Left lung (tissue), 10 donors: ENCODE data around the gene MAN2C1. TPM values are rescaled to one million over a fixed set of nuclear protein-coding genes. Genes with fewer than 3 reads are reported as not detected.

Experiments used
- ATAC-seq: fragments of 200-7000 bp; cut with Tn5 transposase; one replicate; pipeline ENCODE4 v1.9.1; 2020; ENCODE audit warnings: moderate library complexity
- DNase-seq, 4 donors: peaks; one replicate each; pipeline ENCODE4 v3.0.0-alpha.2; 2013 to 2020
- H3K27ac ChIP-seq, 2 donors: fragments of 200-600 bp; sonication (generic) in 1 of 2; one replicate each; pipeline versions ENCODE4 v1.5.0 to v1.8.0; 2020 to 2021
- H3K27me3 ChIP-seq, 2 donors: fragments of 200-600 bp; sonication (generic) in 1 of 2; one replicate each; pipeline versions ENCODE4 v1.5.0 to v1.8.0; 2020 to 2021
- H3K36me3 ChIP-seq, 2 donors: fragments of 200-600 bp; sonication (generic) in 1 of 2; one replicate each; pipeline versions ENCODE4 v1.5.0 to v1.8.0; 2020 to 2021
- H3K4me1 ChIP-seq, 2 donors: fragments of 200-600 bp; one replicate each; pipeline ENCODE4 v1.8.0; 2021
- H3K4me3 ChIP-seq, 2 donors: fragments of 200-600 bp; sonication (generic) in 1 of 2; one replicate each; pipeline versions ENCODE4 v1.5.0 to v1.8.0; 2020 to 2021; ENCODE audit warnings: mild to moderate bottlenecking in 1 of 2
- H3K9me3 ChIP-seq, 2 donors: fragments of 200-600 bp; sonication (generic) in 1 of 2; one replicate each; pipeline versions ENCODE4 v1.5.0 to v1.8.0; 2020 to 2021
- intact Hi-C, 2 donors: fragments of 100-400 bp; cut with DNase I; formaldehyde crosslinking; loops; one replicate each; pipeline versions ENCODE4 v1.11.2 to v1.14.2; 2022
- polyA plus RNA-seq, 6 donors: library from polyadenylated mRNA; unstranded; fragments of 120-200 nt; gene quantifications; one replicate each; pipeline ENCODE4 v1.2.1, GENCODE V29; 2013; ENCODE audit not compliant: insufficient read length in 6 of 6
- total RNA-seq, 2 donors: library from RNA; stranded (reverse); fragmentation: NEBNext Ultra II Directional; extraction: Animal tissue kit (Norgen Biotek cat#: 25700); gene quantifications; one replicate each; pipeline ENCODE4 v1.2.1, GENCODE V29; 2021
- TF ChIP-seq, protein P1 (sequence below), 2 donors: fragments of 200-600 bp; sonication (generic) in 1 of 2; IDR thresholded peaks; one replicate each; pipeline versions ENCODE4 v1.5.0 to v1.8.0; 2021; ENCODE audit warnings: antibody characterized with exemption in 2 of 2
- donor health status: DM: no; HTN: yes; CAD: no.
- donor health status: DM: no; HTN: no; CAD: no.

MAN2C1 gene
- total and polyA plus RNA-seq, 8 donors, result 121 to 245 (median 176) TPM

DNA sequence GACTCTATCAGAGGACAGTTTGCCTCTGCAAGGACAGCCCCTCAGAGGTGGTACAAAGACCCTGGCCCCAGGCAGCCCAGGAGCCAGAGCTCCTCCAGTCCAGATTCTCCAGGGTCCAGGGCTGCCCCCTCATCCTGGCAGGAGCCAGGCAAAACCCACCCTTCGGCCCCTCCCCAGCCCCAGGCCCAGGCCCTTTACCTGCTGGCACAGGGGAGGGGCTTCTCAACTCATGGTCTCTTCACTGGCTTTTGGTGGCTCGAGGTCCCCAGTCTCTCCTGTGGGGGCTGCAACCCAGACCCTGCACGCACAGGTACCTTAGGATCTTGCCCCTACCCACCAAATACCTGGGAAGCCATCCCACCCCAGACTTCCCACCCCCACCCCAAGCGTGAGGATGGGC, 13.0 kb downstream of the MAN2C1 start:
- H3K4me3 ChIP-seq, result no peak overlapping the region
- no peaks in the 10 kb centered on the region for H3K27me3 ChIP-seq
- intact Hi-C loops, result no loop called here
- TF ChIP-seq, protein P1, sequence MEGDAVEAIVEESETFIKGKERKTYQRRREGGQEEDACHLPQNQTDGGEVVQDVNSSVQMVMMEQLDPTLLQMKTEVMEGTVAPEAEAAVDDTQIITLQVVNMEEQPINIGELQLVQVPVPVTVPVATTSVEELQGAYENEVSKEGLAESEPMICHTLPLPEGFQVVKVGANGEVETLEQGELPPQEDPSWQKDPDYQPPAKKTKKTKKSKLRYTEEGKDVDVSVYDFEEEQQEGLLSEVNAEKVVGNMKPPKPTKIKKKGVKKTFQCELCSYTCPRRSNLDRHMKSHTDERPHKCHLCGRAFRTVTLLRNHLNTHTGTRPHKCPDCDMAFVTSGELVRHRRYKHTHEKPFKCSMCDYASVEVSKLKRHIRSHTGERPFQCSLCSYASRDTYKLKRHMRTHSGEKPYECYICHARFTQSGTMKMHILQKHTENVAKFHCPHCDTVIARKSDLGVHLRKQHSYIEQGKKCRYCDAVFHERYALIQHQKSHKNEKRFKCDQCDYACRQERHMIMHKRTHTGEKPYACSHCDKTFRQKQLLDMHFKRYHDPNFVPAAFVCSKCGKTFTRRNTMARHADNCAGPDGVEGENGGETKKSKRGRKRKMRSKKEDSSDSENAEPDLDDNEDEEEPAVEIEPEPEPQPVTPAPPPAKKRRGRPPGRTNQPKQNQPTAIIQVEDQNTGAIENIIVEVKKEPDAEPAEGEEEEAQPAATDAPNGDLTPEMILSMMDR (IDR thresholded peaks at IDR 0.05), result no peak
- no peaks in the 10 kb centered on the region for H3K9me3 ChIP-seq
- H3K36me3 ChIP-seq, result peaks cover 0 to 65% of the 10 kb centered on the region in 2 donors
- peaks cover 0 to 4% of the 10 kb centered on the region in 2 donors for H3K4me1 ChIP-seq
- no peak overlapping the region for H3K27ac ChIP-seq
- ATAC-seq (no peak), DNase-seq (no peak)

- TF ChIP-seq, protein P1 (IDR thresholded peaks at IDR 0.05), result no peak
- DNase-seq, result no peak
Measured at GRCh38 chr15:75354454-75354853, 14.0 kb downstream of the MAN2C1 start.

DNA sequence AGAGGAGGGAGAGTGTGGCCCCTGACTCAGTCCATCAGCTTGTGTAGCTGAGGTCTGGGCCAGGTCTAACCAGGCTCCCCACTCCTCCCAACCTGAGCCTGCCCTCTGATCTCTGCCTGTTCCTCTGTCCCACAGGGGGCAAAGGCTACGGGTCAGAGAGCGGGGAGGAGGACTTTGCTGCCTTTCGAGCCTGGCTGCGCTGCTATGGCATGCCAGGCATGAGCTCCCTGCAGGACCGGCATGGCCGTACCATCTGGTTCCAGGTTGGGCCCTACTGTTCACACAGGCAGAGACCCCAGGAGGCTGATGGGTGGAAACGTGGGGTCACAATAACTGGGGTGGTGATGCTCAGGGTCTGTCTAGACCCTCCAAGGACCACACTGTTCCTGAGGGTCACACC, 14.8 kb downstream of the MAN2C1 start:
- TF ChIP-seq, protein P1 (IDR thresholded peaks at IDR 0.05), result no peak
- no peak overlapping the region for H3K4me3 ChIP-seq
- peaks cover 0 to 48% of the 10 kb centered on the region in 2 donors for H3K36me3 ChIP-seq
- peaks cover 0 to 7% of the 10 kb centered on the region in 2 donors for H3K27me3 ChIP-seq
- no peak overlapping the region for H3K27ac ChIP-seq
- H3K9me3 ChIP-seq, result no peaks in the 10 kb centered on the region
- no peak for DNase-seq
- peaks cover 6 to 21% of the 10 kb centered on the region in 2 donors for H3K4me1 ChIP-seq
- ATAC-seq, result no peak
- intact Hi-C loops, result no loop called here

More at GRCh38 chr15:75354454-75354853, 14.0 kb downstream of the MAN2C1 start:
- H3K36me3 ChIP-seq, result peaks cover 0 to 56% of the 10 kb centered on the region in 2 donors
- H3K27ac ChIP-seq, result no peak overlapping the region
- no peak overlapping the region for H3K4me3 ChIP-seq
- no peaks in the 10 kb centered on the region for H3K27me3 ChIP-seq
- no peaks in the 10 kb centered on the region for H3K9me3 ChIP-seq
- H3K4me1 ChIP-seq, result peaks cover 0 to 13% of the 10 kb centered on the region in 2 donors
- intact Hi-C loops, result no loop called here
- ATAC-seq, result no peak

DNA sequence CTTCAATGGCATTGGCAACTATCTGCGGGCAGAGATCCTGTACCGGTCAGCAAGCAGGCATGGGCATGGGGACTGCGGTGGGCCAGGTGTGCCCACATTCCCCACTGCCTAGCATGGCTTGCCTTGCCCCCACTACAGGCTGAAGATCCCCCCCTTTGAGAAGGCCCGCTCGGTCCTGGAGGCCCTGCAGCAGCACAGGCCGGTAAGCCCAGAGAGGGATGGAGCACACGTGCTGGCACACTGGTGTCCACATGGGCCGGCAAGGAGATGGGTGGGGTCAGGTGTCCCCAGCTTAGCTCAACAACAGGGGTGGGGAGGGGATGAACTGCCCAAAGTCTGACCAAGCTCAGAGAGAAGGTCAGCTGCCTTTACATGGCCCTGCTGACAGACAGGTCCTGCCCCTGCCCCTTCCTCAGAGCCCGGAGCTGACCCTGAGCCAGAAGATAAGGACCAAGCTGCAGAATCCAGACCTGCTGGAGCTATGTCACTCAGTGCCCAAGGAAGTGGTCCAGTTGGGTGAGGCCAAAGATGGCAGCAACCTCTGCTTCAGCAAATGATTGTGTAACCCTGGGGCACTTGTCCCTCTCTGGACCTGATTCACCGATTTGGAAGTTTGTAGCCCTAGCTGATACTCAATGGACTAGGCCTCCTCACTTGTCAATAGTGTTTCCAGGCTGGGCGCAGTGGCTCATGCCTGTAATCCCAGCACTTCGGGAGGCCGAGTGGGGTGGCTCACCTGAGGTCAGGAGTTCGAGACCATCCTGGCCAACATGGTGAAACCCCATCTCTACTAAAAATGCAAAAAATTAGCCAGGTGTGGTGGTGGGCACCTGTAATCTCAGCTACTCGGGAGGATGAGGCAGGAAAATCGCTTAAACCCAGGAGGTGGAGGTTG, 16.0 kb downstream of the MAN2C1 start:
- Histone ChIP-seq H3K9me3 (no peaks in the 10 kb centered on the region), H3K4me1 (peaks cover 11 to 33% of the 10 kb centered on the region in 2 donors), H3K27ac (no peak overlapping the region), H3K4me3 (no peak overlapping the region), H3K27me3 (peaks cover 0 to 18% of the 10 kb centered on the region in 2 donors), H3K36me3 (peaks cover 0 to 36% of the 10 kb centered on the region in 2 donors)
- no peak for DNase-seq
- intact Hi-C loops, result no loop called here
- no peak for ATAC-seq
- TF ChIP-seq, protein P1 (IDR thresholded peaks at IDR 0.05), result no peak

- peaks cover 0 to 19% of the 10 kb centered on the region in 2 donors for H3K36me3 ChIP-seq
- intact Hi-C loops, result no loop called here
- H3K4me1 ChIP-seq, result peaks cover 11 to 49% of the 10 kb centered on the region in 2 donors
- H3K4me3 ChIP-seq, result no peak overlapping the region
- TF ChIP-seq, protein P1 (IDR thresholded peaks at IDR 0.05), result no peak
- ATAC-seq, result no peak
- H3K9me3 ChIP-seq, result no peaks in the 10 kb centered on the region
- peaks cover 0 to 35% of the 10 kb centered on the region in 2 donors for H3K27me3 ChIP-seq
- DNase-seq, result no peak
- no peak overlapping the region for H3K27ac ChIP-seq
Measured at GRCh38 chr15:75350601-75351361, 17.6 kb downstream of the MAN2C1 start.
